HL-60/S4 treated with phorbol 12-myristate 13-acetate at 8.2 ng/mL for 4 days and 3 days (cell line): ENCODE measurements around the gene CADM1.

Experiments
- in situ Hi-C: fragments of 300-500 bp; cut with MboI; formaldehyde crosslinking; loops from 2 replicates; pipeline ENCODE4 v1.15.0; 2022; ENCODE audit warnings: low sequenced_read_pairs

CADM1 gene

DNA sequence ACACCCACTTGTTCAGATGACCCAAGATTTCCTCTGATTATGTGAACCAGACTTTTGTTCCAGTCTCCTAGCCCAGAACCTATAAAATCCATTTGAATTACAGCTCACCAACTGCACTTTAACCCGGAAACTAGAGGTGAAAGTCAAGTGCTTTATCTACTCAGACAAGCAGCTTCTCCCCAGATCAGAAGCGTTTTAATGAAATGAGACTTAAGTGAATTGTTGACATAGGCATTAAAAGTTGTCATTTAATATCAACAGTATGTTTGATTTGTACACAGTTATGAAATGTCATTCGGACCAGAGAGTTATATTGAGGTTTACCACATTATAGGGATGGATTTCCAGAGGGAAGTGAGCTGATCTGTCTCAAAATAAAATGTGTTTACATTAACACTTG lies 52.0 kb downstream of the CADM1 start:
- in situ Hi-C loops = no loop called here

DNA sequence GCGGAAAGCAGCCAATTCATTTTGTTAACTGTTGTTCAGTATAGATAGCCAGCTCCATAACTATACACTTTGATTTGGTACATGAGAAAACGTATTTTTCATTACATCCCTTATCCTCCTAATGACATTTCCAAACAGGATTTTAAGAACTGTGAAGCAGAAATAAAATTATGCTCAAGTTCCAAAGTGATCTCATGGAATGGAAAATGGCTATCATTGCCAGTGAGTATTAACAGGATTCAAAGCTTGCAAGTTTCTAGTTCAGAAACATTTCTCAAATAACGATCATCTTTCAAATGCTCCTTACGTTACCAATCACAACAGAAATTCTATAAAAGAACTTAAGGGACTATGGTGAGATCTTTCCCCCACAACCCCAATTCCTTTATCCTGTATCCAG lies 53.7 kb downstream of the CADM1 start:
- in situ Hi-C loops = no loop called here

- in situ Hi-C loops = no loop called here
Measured at GRCh38 chr11:115447273-115447864, 56.8 kb downstream of the CADM1 start.

GRCh38 chr11:115446214-115446613 lies 58.0 kb downstream of the CADM1 start:
- in situ Hi-C loops = no loop called here

- in situ Hi-C loops = no loop called here
Measured at GRCh38 chr11:115444542-115444941, 59.7 kb downstream of the CADM1 start.

DNA sequence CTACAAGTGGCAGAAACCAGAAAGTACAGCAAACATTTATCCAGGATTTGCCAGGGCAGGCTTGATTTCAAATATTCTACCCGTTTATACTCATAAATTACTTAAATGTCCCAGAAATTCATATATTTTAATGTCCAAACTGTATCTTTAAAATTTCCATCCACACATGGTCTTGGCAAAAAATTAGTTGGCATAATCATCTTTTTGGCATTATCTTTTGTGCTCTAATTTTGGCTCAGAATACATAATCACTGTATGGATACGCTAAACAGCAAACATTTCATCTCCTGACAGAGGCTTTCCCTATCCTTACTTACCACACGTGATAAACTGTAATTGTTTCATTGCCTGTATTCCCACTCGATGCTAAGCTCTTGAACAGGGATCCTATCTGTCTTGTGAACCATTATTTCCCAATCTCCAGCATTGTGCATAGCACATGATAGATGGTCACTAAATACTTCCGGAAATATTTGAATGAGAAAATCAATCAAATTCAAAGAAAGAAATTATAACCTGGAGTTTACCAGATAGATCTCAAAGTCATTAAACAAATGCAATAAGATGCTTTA lies 64.2 kb downstream of the CADM1 start:
- in situ Hi-C loops = no loop called here

DNA sequence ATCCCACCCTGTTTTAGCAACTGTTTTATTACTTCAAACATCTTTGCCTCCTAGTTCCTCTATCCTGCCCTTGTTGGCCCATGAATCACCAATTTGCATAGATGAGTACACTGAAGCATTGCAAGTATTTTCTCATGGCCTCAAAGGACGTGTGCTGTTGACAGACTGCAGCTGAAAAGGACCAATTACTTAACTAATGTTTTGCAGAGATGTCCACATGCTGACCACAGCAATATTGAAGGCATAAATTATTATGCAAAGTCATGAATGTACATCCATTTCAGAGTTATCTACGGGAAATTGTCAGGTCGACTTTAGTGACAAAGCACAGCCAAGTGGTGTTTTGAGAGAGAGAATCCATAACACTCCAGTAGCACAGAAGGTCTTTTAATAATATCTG lies 64.8 kb downstream of the CADM1 start:
- in situ Hi-C loops = no loop called here

- in situ Hi-C loops = no loop called here
Measured at GRCh38 chr11:115437902-115438575, 66.2 kb downstream of the CADM1 start.

GRCh38 chr11:115430345-115430744 lies 73.9 kb downstream of the CADM1 start:
- in situ Hi-C loops = no loop called here

DNA sequence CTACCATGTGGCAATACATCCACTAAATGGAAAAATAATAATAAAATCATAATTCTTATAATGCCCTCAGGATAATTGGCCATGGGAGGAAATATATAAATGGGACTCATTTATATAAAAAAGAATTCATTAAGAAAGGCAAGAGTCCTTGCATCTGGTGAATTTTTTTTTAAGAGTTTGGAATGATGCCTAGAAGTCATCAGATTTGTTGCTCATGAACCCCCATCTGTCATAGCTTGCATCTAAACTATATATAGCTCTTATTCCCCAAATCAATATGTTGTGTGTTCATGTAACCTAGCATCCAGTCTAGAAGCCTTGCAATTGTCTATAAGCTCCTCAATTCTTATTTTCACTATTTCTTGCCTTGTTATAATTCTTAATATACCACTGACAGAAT lies 75.9 kb downstream of the CADM1 start:
- in situ Hi-C loops = no loop called here

GRCh38 chr11:115425816-115426215 lies 78.4 kb downstream of the CADM1 start:
- in situ Hi-C loops = no loop called here

DNA sequence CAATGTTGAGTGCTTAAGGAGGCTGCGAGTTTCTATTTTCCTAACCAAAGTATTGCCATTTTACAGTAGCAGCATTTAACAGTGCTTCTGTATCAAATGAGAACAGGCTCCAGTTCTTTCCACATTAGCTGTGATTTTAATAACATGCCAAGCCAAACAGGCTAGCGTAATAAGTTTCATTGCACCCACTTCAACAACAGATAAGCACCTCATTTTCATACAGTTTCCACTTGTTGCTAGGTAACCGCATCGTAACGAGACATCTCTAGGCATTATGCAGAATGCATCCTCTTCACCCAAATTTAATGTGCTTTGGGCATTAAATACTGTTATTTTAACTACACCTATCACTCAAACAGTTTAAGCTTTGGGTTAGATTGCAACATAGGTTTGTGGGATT lies 79.0 kb downstream of the CADM1 start:
- in situ Hi-C loops = no loop called here

DNA sequence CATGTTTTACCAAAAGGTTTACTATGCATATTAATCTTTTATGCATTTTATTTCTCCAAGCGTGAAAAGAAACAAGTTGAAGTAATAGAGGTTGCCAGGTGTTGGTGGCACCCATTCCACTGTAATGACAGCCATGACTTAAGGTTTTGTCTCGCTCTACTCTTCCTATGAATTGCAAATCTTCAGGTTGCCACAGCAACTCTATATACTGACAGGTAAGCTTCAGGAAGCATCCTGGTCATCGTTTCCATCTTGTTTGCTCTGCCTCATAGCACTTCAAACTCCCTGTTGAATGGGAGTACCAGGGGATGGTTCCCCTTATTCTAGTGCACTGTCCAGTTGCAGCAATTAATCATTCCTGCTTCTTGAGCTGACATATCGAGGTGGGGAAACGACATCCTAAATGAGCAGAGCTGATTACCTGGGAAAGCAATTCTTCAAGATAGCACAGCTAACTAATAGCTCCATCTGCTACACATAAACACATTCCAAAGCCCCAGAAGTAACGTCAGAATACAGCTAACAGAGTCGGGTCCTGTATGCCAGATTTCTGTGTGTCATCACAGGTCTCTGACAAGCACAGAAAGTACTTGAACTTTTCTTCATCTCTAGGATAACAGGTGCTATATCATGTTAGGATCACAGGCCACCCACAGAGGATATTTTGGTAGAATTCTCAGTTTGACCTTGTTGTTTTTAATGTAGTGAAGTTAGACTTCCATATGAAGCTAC lies 80.3 kb downstream of the CADM1 start:
- in situ Hi-C loops = no loop called here

DNA sequence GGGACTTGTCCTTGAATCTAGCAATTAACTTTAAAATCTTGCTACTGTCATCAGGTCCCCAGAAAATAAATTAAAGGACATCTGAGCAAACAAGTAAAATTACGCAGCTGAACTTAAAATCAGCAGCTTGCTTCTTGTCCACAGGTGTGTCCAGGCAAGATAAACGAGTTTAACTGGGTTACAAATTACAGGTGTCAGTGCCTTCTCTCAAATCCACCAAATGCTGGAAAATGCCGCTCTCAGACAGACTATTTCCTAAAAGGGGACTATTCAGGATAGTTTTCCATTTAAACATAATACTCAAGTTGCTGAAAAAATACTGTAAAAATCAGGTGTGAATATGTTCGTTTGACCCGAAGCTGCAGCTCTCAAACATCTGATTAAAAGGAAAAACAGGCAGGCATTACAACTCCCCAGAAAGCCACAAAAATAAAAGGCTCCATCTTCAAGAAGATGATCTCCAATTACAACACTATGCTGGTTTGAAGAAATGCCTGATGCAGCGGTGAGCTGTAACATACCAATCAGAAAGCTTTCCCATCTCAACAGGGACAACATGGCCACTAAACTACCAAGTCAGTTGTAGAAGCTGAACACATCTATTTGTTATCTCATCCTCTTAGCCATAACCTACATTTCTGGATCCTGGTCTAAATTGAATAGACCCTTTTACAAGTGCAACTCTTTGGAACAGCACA lies 82.1 kb downstream of the CADM1 start:
- in situ Hi-C loops = no loop called here

- in situ Hi-C loops = no loop called here
Measured at GRCh38 chr11:115421352-115421991, 82.7 kb downstream of the CADM1 start.

DNA sequence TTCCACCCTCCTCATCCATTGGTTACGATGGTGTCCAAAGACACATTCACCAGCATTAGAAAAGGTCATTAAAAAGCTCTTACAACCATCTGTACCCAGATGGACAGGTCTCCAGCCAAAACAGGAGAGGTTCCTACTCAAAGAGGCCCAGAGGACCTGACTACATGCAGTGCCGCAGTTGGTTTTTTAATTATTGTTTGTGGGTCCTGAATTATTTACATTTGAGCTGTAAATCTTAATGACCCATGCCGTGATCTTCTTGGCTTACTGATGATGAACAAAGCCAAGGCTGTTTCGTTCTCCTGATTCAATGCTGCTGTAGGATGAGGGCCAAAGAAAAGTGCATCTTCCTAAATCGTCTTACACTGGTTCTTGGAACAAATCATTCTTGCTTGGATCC lies 83.7 kb downstream of the CADM1 start:
- in situ Hi-C loops = no loop called here

DNA sequence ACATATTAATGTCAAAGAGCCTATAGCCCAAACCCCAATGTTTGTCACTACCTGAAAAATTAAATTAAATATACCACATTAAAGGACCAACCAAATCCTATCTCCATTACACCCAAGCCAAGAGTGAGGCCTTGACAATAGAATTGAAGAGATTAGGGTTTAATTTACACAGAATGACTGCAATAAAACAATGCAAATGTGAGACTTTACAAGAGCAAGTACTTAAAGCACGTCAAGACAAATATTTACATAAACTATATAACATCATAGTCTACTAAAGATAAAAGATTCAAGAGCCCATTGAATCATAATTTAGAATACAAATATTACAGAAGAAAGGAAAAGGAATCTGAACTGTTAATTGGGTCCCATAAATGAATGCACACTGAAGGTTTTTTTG lies 85.6 kb downstream of the CADM1 start:
- in situ Hi-C loops = no loop called here

DNA sequence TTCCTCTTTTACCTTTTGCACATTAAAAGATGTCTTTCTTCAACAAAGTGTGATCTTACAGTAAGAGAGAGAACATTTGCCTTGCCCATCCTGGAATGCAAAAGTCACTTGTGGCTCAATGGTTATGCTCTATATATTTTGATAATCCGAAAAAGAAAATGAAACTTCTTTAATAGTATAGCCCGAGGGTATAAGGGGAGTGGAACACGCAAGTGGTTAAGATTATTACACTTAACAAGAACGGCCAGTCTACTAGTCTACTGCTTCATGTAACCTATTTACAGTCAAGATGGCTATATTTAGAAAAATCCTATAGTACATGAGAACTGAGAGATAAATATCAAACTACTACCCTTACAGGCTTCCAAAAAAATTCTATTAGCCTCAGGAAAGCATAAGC lies 86.1 kb downstream of the CADM1 start:
- in situ Hi-C loops = no loop called here

DNA sequence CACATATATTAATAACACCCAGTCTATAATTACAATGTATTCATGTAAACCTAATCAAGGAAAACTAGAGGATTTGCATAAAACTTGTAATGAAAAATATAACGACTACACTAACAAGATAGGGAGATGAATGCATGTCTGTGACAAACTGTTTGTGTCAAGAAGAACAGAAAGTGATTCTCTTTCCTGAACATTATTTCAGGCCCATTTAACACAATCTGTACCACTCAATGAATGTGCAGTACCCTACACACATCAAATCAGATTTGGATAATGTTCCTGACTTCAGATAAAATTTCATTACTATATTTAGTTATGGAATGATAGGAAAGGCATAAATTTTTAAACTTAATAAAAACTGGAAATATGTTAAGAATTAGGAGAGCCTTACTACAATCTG lies 93.1 kb downstream of the CADM1 start:
- in situ Hi-C loops = no loop called here

DNA sequence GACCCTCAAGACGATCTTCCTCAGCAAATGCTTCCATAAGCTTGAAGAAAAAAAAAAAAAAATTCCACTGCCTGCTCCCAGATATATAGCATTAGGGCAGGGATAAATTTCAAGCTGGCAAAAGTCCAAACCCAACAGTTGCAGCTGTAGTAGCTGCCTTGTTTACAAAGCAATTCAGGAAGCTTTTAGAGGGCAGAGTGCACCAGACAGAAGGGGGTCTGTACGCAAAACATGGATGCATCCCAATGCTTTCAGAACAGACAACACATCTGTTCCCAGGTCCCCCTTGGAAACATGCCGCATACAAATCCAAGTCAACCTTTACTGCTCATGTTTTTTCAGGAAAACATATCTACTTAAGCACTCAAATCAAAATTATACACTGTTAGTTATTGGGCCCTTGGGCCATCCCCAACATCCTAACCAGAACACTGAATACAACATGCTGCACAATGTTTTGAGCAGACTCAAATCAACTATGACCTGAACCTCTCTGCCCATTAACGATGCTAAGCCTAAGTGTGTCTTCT lies 94.5 kb downstream of the CADM1 start:
- in situ Hi-C loops = no loop called here
